Body of pancreas (tissue), 4 donors: ENCODE measurements around the gene GALNT7. TPM values are rescaled to one million over a fixed set of nuclear protein-coding genes. Genes with fewer than 3 reads are reported as not detected.

Experiments
- ATAC-seq: fragments of 150-250 bp; one replicate; pipeline ENCODE4 v1.9.1; 2016
- DNase-seq, 4 donors: peaks; one replicate each; pipeline ENCODE4 v3.0.0-alpha.2; 2019
- H3K27ac ChIP-seq, 4 donors: fragments of 200-600 bp; sonication (generic); 1 replicate in 3 of 4; 2 replicates in 1 of 4; pipeline versions ENCODE4 v1.5.1 to v1.6.1; 2016 to 2019; ENCODE audit warnings: mild to moderate bottlenecking in 1 of 4, mixed read lengths in 1 of 4, moderate library complexity in 1 of 4
- H3K27me3 ChIP-seq, 2 donors: fragments of 200-600 bp; sonication (generic); one replicate each; pipeline ENCODE4 v1.6.0; 2016; ENCODE audit warnings: mild to moderate bottlenecking in 1 of 2
- H3K36me3 ChIP-seq, 2 donors: fragments of 200-600 bp; sonication (generic); replicated peaks in 1 of 2; 2 replicates each; pipeline ENCODE4 v1.5.1; 2016; ENCODE audit warnings: low read depth in 2 of 2; ENCODE audit not compliant: insufficient read depth in 1 of 2
- H3K4me1 ChIP-seq: fragments of 200-600 bp; sonication (generic); one replicate; pipeline ENCODE4 v1.6.0; 2016
- H3K4me3 ChIP-seq, 2 donors: fragments of 200-600 bp; sonication (generic); 1 replicate in 1 of 2; 2 replicates in 1 of 2; pipeline ENCODE4 v1.5.1; 2016 to 2019
- H3K9me3 ChIP-seq, 3 donors: fragments of 200-600 bp; sonication (generic); 1 replicate in 2 of 3; 2 replicates in 1 of 3; pipeline ENCODE4 v1.5.1; 2016
- CTCF ChIP-seq, 7 experiments: fragments of 450-650 bp in 4 of 7; fragments of 200-600 bp in 3 of 7; sonication (generic) in 3 of 7; IDR thresholded peaks; one replicate each; pipeline ENCODE4 v1.5.1; 2016 to 2019; ENCODE audit warnings: antibody characterized with exemption in 7 of 7
- POLR2A ChIP-seq, 3 donors: fragments of 450-650 bp; IDR thresholded peaks; one replicate each; pipeline ENCODE4 v1.6.1; 2016; ENCODE audit warnings: antibody characterized with exemption in 3 of 3, mild to moderate bottlenecking in 2 of 3
- WGBS, 2 donors: methylation state at CpG; one replicate each; pipeline ENCODE4 v1.1.5; 2017; 5-methylcytosine and 5-hydroxymethylcytosine counted together
- intact Hi-C: fragments of 100-400 bp; cut with DNase I; formaldehyde crosslinking; loops from one replicate; pipeline ENCODE4 v1.15.1; 2023
- total RNA-seq, 2 donors: library from RNA; depleted of rRNA; stranded (reverse); fragments of >200 nt; gene quantifications; one replicate each; pipeline ENCODE4 v1.1.0, GENCODE V29; 2016

Gene GALNT7
- total RNA-seq, 2 donors from 2014 or later: 20.4 to 32.4 TPM

DNA sequence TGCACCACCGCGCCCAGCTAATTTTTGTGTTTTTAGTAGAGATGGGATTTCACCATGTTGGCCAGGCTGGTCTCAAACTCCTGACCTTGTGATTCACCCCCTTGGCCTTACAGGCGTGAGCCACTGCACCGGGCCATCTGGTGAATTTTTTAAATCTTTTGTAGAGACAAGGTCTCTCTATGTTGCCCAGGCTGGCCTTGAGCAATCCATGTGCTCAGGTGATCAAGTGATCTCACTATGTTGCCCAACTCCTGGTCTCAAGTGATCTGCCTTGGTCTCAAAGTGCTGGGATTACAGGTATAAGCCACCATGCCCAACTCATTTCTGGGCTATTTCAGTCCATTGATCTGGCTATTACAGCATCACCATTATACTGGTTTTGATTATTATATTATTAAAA lies 22.2 kb upstream of the GALNT7 start:
- ATAC-seq: no peak
- Histone ChIP-seq H3K4me1 (no peaks in the 10 kb centered on the region), H3K9me3 (no peaks in the 10 kb centered on the region), H3K36me3 (no peaks in the 10 kb centered on the region), H3K4me3 (no peak overlapping the region), H3K27me3 (no peaks in the 10 kb centered on the region), H3K27ac (no peak overlapping the region)
- no peak for DNase-seq
- intact Hi-C loops: no loop called here
- 83 to 94% methylated on average over 4 of the region's 4 CpGs for WGBS, 2 donors
- TF ChIP-seq CTCF (IDR thresholded peaks at IDR 0.05): no peak
- TF ChIP-seq POLR2A (IDR thresholded peaks at IDR 0.05): no peak

- Histone ChIP-seq H3K36me3 (no peaks in the 10 kb centered on the region), H3K4me3 (no peak overlapping the region), H3K27ac (no peak overlapping the region), H3K27me3 (no peaks in the 10 kb centered on the region), H3K4me1 (peaks cover 6% of the 10 kb centered on the region), H3K9me3 (no peaks in the 10 kb centered on the region)
- DNase-seq (no peak), ATAC-seq (no peak)
- no peak for TF ChIP-seq CTCF (IDR thresholded peaks at IDR 0.05)
- TF ChIP-seq POLR2A (IDR thresholded peaks at IDR 0.05): no peak
- intact Hi-C loops: no loop called here
- WGBS, 2 donors: 63 to 85% methylated on average over 2 of the region's 2 CpGs
Observed at GRCh38 chr4:173151496-173151895, 17.1 kb upstream of the GALNT7 start.

DNA sequence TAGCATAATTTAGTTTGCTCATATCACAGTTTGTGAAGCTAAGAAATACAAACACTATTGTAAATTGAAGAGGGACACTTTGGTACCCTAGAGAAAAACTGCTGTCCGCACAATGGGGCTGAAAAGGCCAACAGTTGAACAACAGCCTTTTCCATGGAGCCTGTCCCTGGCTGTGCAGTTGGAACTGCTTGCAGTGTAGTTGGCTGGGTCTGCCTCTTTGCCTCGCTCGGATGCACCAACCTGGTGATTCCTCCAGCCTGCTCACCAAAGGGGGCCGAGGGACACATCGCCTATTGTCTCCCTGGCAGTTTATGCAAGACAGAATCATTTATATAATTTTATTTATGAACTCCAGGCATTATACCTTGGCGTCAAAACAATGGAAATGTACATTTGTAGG lies 16.5 kb upstream of the GALNT7 start:
- Histone ChIP-seq H3K36me3 (no peaks in the 10 kb centered on the region), H3K9me3 (no peaks in the 10 kb centered on the region), H3K27ac (no peak overlapping the region), H3K4me3 (no peak overlapping the region), H3K27me3 (no peaks in the 10 kb centered on the region), H3K4me1 (peaks cover 6% of the 10 kb centered on the region)
- intact Hi-C loops: no loop called here
- DNase-seq (no peak), ATAC-seq (no peak)
- no peak for TF ChIP-seq CTCF (IDR thresholded peaks at IDR 0.05)
- no peak for TF ChIP-seq POLR2A (IDR thresholded peaks at IDR 0.05)
- 95 to 96% methylated on average over 6 of the region's 6 CpGs for WGBS, 2 donors

GRCh38 chr4:173153445-173153844 lies 15.2 kb upstream of the GALNT7 start:
- 47 to 48% methylated on average over 2 of the region's 2 CpGs for WGBS, 2 donors
- H3K9me3 ChIP-seq: no peaks in the 10 kb centered on the region
- H3K36me3 ChIP-seq: no peaks in the 10 kb centered on the region
- no peak overlapping the region for H3K27ac ChIP-seq
- no peak for DNase-seq
- peaks cover 6% of the 10 kb centered on the region for H3K4me1 ChIP-seq
- no peaks in the 10 kb centered on the region for H3K27me3 ChIP-seq
- ATAC-seq: no peak
- intact Hi-C loops: no loop called here
- no peak overlapping the region for H3K4me3 ChIP-seq
- TF ChIP-seq CTCF (IDR thresholded peaks at IDR 0.05) (no peak), POLR2A (IDR thresholded peaks at IDR 0.05) (no peak)

DNA sequence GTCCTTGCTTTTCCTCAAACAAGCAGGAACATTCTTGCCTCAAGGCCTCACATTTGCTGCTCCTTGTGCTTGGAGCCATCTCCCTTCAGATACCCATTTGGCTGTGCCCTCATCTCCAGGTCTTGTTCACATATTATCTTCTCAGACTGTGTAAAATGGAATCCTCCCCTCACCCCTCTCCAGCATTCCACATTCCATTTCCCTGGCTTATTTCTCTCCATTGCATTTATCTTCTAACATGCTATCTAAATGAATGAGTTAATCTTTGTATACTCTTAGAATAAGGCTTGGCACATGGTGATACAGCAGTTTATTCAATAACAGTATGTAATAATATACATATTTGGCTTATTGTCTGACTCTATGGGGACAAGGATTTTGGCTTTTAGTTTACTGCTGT lies 8.8 kb upstream of the GALNT7 start:
- no peak overlapping the region for H3K27ac ChIP-seq
- intact Hi-C loops: no loop called here
- no peaks in the 10 kb centered on the region for H3K9me3 ChIP-seq
- DNase-seq: no peak
- H3K4me1 ChIP-seq: no peaks in the 10 kb centered on the region
- ATAC-seq: no peak
- H3K27me3 ChIP-seq: no peaks in the 10 kb centered on the region
- TF ChIP-seq CTCF (IDR thresholded peaks at IDR 0.05) (no peak), POLR2A (IDR thresholded peaks at IDR 0.05) (no peak)
- no peak overlapping the region for H3K4me3 ChIP-seq
- no peaks in the 10 kb centered on the region for H3K36me3 ChIP-seq
